Neural cell (in vitro differentiated cells): ENCODE measurements around the gene UBN2. TPM values are rescaled to one million over a fixed set of nuclear protein-coding genes. Genes with fewer than 3 reads are reported as not detected.

Experiments used
- H2AFZ ChIP-seq: fragments of 200-600, 300-800 bp; sonication (generic), shearing (Covaris generic); 2 replicates; pipeline ENCODE4 v1.6.0; 2014; ENCODE audit warnings: low read depth, mild to moderate bottlenecking, antibody characterized with exemption, low read length, moderate library complexity
- H3F3A ChIP-seq: fragments of 200-600 bp; shearing (Covaris generic); 2 replicates; pipeline ENCODE4 v1.6.1; 2016; ENCODE audit warnings: mild to moderate bottlenecking, moderate library complexity, mixed read lengths, antibody characterized with exemption, low read length; ENCODE audit not compliant: insufficient read depth, poor library complexity, severe bottlenecking
- H3K27ac ChIP-seq: fragments of 200-600, 300-800 bp; sonication (generic), shearing (Covaris generic); 2 replicates; pipeline ENCODE4 v1.5.1; 2014; ENCODE audit warnings: mild to moderate bottlenecking, low read length, moderate library complexity
- H3K27me3 ChIP-seq: fragments of 300-800, 200-600 bp; sonication (generic), shearing (Covaris generic); 2 replicates; pipeline ENCODE4 v1.6.0; 2014; ENCODE audit warnings: mild to moderate bottlenecking, low read depth, low read length, moderate library complexity; ENCODE audit not compliant: insufficient read depth
- H3K36me3 ChIP-seq: fragments of 300-800, 200-600 bp; sonication (generic), shearing (Covaris generic); 2 replicates; pipeline ENCODE4 v1.5.1; 2014; ENCODE audit warnings: mild to moderate bottlenecking, antibody characterized with exemption, low read length, moderate library complexity; ENCODE audit not compliant: insufficient read depth
- H3K4me2 ChIP-seq: fragments of 300-800, 200-600 bp; sonication (generic), shearing (Covaris generic); 2 replicates; pipeline ENCODE4 v1.6.0; 2014; ENCODE audit warnings: mild to moderate bottlenecking, low read length
- H3K4me3 ChIP-seq: fragments of 300-800, 200-600 bp; sonication (generic), shearing (Covaris generic); 2 replicates; pipeline ENCODE4 v1.5.1; 2014; ENCODE audit warnings: mild to moderate bottlenecking, low read length, moderate library complexity
- H3K79me2 ChIP-seq: fragments of 200-600 bp; shearing (Covaris generic); replicated peaks from 2 replicates; pipeline ENCODE4 v1.6.0; 2014; ENCODE audit warnings: mild to moderate bottlenecking, low read length, moderate library complexity; ENCODE audit not compliant: insufficient read depth
- H3K9ac ChIP-seq: fragments of 300-800, 200-600 bp; sonication (generic), shearing (Covaris generic); 2 replicates; pipeline ENCODE4 v1.6.1; 2016; ENCODE audit warnings: mild to moderate bottlenecking, low read length, mixed read lengths
- H3K9me2 ChIP-seq: fragments of 200-600 bp; shearing (Covaris generic); 2 replicates; pipeline ENCODE4 v1.6.1; 2016; ENCODE audit warnings: mild to moderate bottlenecking, low read length, mixed read lengths; ENCODE audit not compliant: insufficient read depth
- H3K9me3 ChIP-seq: fragments of 200-600, 300-800 bp; sonication (generic), shearing (Covaris generic); 2 replicates; pipeline ENCODE4 v1.6.1; 2016; ENCODE audit warnings: mild to moderate bottlenecking, mixed run types, low read length, moderate library complexity, mixed read lengths
- H4K20me1 ChIP-seq: fragments of 200-600 bp; shearing (Covaris generic); 2 replicates; pipeline ENCODE4 v1.6.1; 2016; ENCODE audit warnings: mild to moderate bottlenecking, mixed run types; ENCODE audit not compliant: insufficient read depth
- EP300 ChIP-seq: fragments of 450-650 bp; conservative IDR thresholded peaks from 2 replicates; pipeline ENCODE4 v1.6.1; 2014; ENCODE audit warnings: antibody characterized with exemption, mild to moderate bottlenecking, moderate library complexity; ENCODE audit not compliant: poor library complexity, severe bottlenecking
- EZH2 ChIP-seq: fragments of 200-600, 300-800 bp; shearing (Covaris generic), sonication (generic); IDR thresholded peaks from 2 replicates; pipeline ENCODE4 v1.6.1; 2014; ENCODE audit warnings: antibody characterized with exemption, low read length, borderline replicate concordance, mild to moderate bottlenecking; ENCODE audit not compliant: insufficient read depth, poor library complexity, severe bottlenecking
- MXI1 ChIP-seq: fragments of 450-650 bp; conservative IDR thresholded peaks from 2 replicates; pipeline ENCODE4 v1.6.1; 2014; ENCODE audit warnings: antibody characterized with exemption, mild to moderate bottlenecking; ENCODE audit not compliant: poor library complexity, severe bottlenecking
- POLR2AphosphoS5 ChIP-seq: IDR thresholded peaks from 2 replicates; pipeline ENCODE4 v1.6.1; 2012
- RAD21 ChIP-seq: fragments of 450-650 bp; conservative IDR thresholded peaks from 2 replicates; pipeline ENCODE4 v1.6.1; 2014; ENCODE audit warnings: antibody characterized with exemption, mild to moderate bottlenecking, moderate library complexity
- SMC3 ChIP-seq: fragments of 450-650 bp; conservative IDR thresholded peaks from 2 replicates; pipeline ENCODE4 v1.6.1; 2014; ENCODE audit warnings: antibody characterized with exemption, mild to moderate bottlenecking, moderate library complexity; ENCODE audit not compliant: poor library complexity
- TAF1 ChIP-seq: IDR thresholded peaks from 2 replicates; pipeline ENCODE4 v1.6.1; 2012; ENCODE audit warnings: low read depth
- polyA plus RNA-seq: library from polyadenylated mRNA; depleted of rRNA; stranded (reverse); fragments of >200 nt; gene quantifications from 2 replicates; pipeline ENCODE4 v1.2.3, GENCODE V29; 2014
- TF ChIP-seq, protein P1 (sequence below): IDR thresholded peaks from 2 replicates; pipeline ENCODE4 v1.6.1; 2012; ENCODE audit warnings: borderline replicate concordance
- TF ChIP-seq, protein P2 (sequence below): fragments of 450-650 bp; IDR thresholded peaks from 2 replicates; pipeline ENCODE4 v1.5.1; 2014; ENCODE audit warnings: antibody characterized with exemption, mild to moderate bottlenecking, moderate library complexity; ENCODE audit not compliant: poor library complexity, severe bottlenecking

Gene UBN2
- polyA plus RNA-seq, 1 donor from 2014 or later = 18.2 TPM

DNA sequence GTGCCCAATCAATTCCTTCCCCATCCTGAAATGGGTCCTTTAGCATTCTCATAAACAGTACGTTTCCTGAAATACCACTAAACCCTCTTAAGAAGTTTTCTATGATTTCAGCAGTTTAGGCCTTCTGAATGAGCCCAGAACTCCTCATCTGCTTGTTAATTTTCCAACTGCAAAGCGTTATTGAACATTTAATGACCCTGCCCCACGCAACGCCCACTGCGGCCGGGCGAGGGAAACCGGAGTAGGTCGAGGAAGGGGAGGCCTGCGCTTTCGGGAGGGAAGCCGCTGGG, 608 bp upstream of the UBN2 start:
- peak overlapping the region; percentile 94 for H3K4me3 ChIP-seq
- peak overlapping the region; percentile 86 for H3K4me2 ChIP-seq
- peaks cover 34% of the 10 kb centered on the region for H3K79me2 ChIP-seq
- H3K9me2 ChIP-seq = no peaks in the 10 kb centered on the region
- no peaks in the 10 kb centered on the region for H4K20me1 ChIP-seq
- no peaks in the 10 kb centered on the region for H3K36me3 ChIP-seq
- H3K9ac ChIP-seq = peak overlapping the region; percentile 99
- peak overlapping the region; percentile 92 for H2AFZ ChIP-seq
- no peaks in the 10 kb centered on the region for H3K9me3 ChIP-seq
- no peaks in the 10 kb centered on the region for H3F3A ChIP-seq
- H3K27ac ChIP-seq = peak overlapping the region; percentile 42
- no peaks in the 10 kb centered on the region for H3K27me3 ChIP-seq
- TF ChIP-seq, protein P1, sequence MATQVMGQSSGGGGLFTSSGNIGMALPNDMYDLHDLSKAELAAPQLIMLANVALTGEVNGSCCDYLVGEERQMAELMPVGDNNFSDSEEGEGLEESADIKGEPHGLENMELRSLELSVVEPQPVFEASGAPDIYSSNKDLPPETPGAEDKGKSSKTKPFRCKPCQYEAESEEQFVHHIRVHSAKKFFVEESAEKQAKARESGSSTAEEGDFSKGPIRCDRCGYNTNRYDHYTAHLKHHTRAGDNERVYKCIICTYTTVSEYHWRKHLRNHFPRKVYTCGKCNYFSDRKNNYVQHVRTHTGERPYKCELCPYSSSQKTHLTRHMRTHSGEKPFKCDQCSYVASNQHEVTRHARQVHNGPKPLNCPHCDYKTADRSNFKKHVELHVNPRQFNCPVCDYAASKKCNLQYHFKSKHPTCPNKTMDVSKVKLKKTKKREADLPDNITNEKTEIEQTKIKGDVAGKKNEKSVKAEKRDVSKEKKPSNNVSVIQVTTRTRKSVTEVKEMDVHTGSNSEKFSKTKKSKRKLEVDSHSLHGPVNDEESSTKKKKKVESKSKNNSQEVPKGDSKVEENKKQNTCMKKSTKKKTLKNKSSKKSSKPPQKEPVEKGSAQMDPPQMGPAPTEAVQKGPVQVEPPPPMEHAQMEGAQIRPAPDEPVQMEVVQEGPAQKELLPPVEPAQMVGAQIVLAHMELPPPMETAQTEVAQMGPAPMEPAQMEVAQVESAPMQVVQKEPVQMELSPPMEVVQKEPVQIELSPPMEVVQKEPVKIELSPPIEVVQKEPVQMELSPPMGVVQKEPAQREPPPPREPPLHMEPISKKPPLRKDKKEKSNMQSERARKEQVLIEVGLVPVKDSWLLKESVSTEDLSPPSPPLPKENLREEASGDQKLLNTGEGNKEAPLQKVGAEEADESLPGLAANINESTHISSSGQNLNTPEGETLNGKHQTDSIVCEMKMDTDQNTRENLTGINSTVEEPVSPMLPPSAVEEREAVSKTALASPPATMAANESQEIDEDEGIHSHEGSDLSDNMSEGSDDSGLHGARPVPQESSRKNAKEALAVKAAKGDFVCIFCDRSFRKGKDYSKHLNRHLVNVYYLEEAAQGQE = no peak
- TF ChIP-seq, protein P2, sequence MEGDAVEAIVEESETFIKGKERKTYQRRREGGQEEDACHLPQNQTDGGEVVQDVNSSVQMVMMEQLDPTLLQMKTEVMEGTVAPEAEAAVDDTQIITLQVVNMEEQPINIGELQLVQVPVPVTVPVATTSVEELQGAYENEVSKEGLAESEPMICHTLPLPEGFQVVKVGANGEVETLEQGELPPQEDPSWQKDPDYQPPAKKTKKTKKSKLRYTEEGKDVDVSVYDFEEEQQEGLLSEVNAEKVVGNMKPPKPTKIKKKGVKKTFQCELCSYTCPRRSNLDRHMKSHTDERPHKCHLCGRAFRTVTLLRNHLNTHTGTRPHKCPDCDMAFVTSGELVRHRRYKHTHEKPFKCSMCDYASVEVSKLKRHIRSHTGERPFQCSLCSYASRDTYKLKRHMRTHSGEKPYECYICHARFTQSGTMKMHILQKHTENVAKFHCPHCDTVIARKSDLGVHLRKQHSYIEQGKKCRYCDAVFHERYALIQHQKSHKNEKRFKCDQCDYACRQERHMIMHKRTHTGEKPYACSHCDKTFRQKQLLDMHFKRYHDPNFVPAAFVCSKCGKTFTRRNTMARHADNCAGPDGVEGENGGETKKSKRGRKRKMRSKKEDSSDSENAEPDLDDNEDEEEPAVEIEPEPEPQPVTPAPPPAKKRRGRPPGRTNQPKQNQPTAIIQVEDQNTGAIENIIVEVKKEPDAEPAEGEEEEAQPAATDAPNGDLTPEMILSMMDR = no peak
- TF ChIP-seq TAF1 (no peak), POLR2AphosphoS5 (no peak), MXI1 (no peak), RAD21 (no peak), EP300 (no peak), SMC3 (no peak), EZH2 (no peak)

DNA sequence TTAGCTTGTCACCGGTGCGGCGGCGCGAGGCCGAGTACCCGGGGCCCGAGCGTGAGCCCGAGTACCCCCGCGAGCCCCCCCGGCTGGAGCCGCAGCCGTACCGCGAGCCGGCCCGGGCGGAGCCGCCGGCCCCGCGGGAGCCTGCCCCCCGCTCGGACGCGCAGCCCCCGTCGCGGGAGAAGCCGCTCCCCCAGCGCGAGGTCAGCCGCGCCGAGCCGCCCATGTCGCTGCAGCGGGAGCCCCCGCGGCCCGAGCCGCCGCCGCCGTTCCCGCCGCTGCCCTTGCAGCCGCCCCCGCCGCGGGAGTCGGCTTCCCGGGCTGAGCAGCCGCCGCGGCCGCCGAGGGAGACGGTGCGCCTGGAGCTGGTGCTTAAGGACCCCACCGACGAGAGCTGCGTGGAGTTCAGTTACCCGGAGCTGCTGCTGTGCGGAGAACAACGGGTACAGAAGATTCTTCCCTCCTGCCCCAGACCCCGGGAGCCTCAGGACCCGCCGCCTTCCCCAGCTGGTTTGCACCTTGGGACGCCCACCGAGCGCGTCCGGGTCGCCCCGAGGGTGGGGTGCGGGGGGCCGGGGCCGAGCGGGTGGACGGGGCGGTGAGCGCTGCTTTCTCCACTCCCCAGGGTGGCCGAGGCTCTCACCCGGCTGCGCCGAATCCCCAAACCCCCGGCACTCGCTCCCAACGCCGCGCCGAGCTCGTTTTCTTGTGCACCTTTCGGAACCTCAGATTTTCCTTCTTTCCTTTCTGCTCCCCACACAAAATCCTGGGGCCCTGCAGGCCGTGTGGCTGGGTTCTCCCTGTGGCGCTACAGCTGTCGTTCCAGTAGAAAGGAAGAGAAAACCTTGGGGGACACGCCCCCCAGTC, 708 bp downstream of the UBN2 start:
- Histone ChIP-seq H3K4me2 (peak overlapping the region; percentile 41), H3K79me2 (peaks cover 47% of the 10 kb centered on the region), H3K9me2 (no peaks in the 10 kb centered on the region), H2AFZ (peak overlapping the region; percentile 93), H3K9me3 (no peaks in the 10 kb centered on the region), H3K27me3 (no peaks in the 10 kb centered on the region), H3K4me3 (peak overlapping the region; percentile 94), H4K20me1 (no peaks in the 10 kb centered on the region), H3K36me3 (no peaks in the 10 kb centered on the region), H3K9ac (peak overlapping the region; percentile 99), H3K27ac (peak overlapping the region; percentile 95), H3F3A (no peaks in the 10 kb centered on the region)
- TF ChIP-seq TAF1 = no peak
- TF ChIP-seq MXI1 = peak; percentile 23
- no peak for TF ChIP-seq RAD21
- no peak for TF ChIP-seq SMC3
